GM23338 (cell line): ENCODE measurements around the gene RAB34.

ENCODE experiments used
- CREB1 ChIP-seq: fragments of 250-450 bp; sonication (Bioruptor Pico); IDR thresholded peaks from 2 replicates; pipeline ENCODE4 v1.5.0; 2020; ENCODE audit warnings: low read depth, mild to moderate bottlenecking, moderate library complexity
- CTCF ChIP-seq, 2 experiments: fragments of 200-600 bp in 1 of 2; sonication (generic) in 1 of 2; conservative IDR thresholded peaks; 2 replicates each; pipeline versions ENCODE4 v1.5.1 to v1.6.1; 2016 to 2017; ENCODE audit warnings: antibody characterized with exemption in 2 of 2, low read depth in 2 of 2, mild to moderate bottlenecking in 2 of 2, moderate library complexity in 1 of 2
- EZH2phosphoT487 ChIP-seq: fragments of 200-600 bp; sonication (generic); IDR thresholded peaks from one replicate; pipeline ENCODE4 v1.8.1; 2018; ENCODE audit warnings: antibody characterized with exemption; ENCODE audit not compliant: unreplicated experiment
- REST ChIP-seq: IDR thresholded peaks from one replicate; pipeline ENCODE4 v1.6.1; 2018; ENCODE audit warnings: antibody characterized with exemption; ENCODE audit not compliant: unreplicated experiment

GRCh38 chr17:28751600-28752366 lies 34.1 kb upstream of the RAB34 start:
- no peak for TF ChIP-seq CTCF (conservative IDR thresholded peaks at IDR 0.05; ENCODE audit: low read depth in 2 of 2)
- TF ChIP-seq REST, result no peak
- TF ChIP-seq CREB1 (CRISPR knock-in tag), result no peak
- no peak for TF ChIP-seq EZH2phosphoT487
